ENCODE results near the gene PAK6.

DNA sequence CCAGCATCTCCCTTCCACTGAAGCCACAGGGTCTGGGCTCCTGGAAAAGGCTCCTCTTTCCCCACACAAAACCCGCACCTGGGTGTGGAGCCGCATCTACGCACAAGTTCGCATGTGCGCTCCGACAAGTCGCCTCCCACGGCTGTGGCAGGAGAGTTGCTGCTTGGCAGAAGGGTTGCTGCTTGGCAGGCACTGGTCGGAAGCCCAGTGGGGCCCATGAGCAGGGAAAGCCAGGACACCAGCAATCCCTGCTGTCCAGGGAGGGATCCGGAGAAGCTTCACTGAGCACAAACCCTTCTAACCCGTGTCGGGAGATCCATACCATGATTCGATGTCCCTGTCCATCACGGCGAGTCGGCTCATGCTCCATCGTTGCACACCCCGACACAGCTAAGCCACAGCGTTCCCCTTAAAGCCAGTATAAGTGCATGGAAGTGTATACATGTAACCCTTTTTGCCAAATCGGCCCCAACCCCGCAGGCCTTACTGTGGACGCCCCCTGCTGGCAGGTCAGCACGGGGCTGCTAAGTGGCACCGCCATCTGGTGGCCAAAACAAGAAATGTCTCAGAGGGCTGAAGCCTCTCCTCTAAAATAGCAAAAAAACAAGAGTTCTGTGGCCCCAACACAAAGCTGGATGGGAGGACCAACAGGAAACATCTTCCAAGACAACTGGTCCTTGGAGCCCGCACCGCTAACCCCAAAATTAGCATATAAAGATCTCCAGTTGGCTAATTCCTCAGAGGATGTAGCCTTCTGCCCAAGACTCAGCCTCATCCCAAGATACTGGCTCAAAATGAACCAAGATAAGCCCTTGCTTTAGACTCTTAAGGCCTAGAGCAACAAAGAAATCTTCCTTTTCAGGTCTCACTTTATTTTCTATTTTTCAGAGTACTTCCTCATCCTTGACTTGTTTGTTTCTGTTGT is 35.7 kb downstream of the PAK6 start:
- TF ChIP-seq, protein P1, sequence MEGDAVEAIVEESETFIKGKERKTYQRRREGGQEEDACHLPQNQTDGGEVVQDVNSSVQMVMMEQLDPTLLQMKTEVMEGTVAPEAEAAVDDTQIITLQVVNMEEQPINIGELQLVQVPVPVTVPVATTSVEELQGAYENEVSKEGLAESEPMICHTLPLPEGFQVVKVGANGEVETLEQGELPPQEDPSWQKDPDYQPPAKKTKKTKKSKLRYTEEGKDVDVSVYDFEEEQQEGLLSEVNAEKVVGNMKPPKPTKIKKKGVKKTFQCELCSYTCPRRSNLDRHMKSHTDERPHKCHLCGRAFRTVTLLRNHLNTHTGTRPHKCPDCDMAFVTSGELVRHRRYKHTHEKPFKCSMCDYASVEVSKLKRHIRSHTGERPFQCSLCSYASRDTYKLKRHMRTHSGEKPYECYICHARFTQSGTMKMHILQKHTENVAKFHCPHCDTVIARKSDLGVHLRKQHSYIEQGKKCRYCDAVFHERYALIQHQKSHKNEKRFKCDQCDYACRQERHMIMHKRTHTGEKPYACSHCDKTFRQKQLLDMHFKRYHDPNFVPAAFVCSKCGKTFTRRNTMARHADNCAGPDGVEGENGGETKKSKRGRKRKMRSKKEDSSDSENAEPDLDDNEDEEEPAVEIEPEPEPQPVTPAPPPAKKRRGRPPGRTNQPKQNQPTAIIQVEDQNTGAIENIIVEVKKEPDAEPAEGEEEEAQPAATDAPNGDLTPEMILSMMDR (IDR thresholded peaks at IDR 0.05; ENCODE audit: low read depth, low read length, poor library complexity, severe bottlenecking), result peak; percentile 100
- no peak for TF ChIP-seq EZH2phosphoT487 (IDR thresholded peaks at IDR 0.05; ENCODE audit: borderline replicate concordance, low read length)
